Measurements from ENCODE around the gene WDR75.
"Not testable (repeated sequence)": the region's sequence is repeated elsewhere in the genome, so short reads cannot be mapped to it uniquely, and the experiment has no call there.

Gene WDR75

GRCh38 chr2:189441709-189442074 is 418 bp downstream of the WDR75 start:
- DNase-seq (ENCODE audit: low read depth): no peak

DNA sequence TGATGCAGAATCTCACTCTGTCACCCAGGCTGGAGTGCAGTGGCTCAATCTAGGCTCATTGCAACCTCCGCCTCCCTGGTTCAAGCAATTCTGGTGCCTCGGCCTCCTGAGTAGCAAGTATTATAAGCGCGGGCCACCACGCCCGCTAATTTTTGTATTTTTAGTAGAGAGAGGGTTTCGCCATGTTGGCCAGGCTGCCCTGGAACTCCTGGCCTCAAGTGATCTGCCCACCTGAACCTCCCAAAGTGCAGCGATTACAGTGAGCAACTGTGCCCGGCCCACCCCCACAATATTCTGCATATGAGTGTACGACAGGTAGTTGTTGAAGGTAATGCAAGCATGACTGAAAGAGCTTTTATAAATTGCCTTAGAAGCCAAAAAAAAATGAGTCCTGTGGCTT is 1.2 kb downstream of the WDR75 start:
- no peak for DNase-seq (ENCODE audit: low read depth)

- DNase-seq (ENCODE audit: low read depth): no peak
Observed at GRCh38 chr2:189444322-189444721, 3.0 kb downstream of the WDR75 start.

GRCh38 chr2:189446780-189447179 is 5.5 kb downstream of the WDR75 start:
- no peak for DNase-seq (ENCODE audit: low read depth)

- no peak for DNase-seq (ENCODE audit: low read depth)
Observed at GRCh38 chr2:189454009-189454408, 12.7 kb downstream of the WDR75 start.

DNA sequence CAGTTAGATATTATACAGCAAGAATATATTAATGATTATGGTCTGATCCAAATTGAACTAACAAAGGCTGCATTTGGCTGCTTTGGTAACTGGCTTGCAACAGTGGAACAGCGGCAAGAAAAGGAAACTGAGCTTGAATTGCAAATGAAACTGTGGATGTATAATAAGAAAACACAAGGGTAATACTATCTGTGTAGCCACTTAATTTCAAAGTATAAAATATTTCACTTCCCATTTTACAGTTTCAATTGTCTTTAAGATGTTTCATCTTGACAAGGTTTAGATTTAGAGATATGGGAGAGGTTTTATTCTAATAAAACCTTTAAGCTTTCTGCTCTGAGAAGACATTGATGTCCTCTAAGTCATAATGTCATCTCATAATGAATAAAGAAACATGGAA is 23.8 kb downstream of the WDR75 start:
- DNase-seq (ENCODE audit: low read depth): no peak

DNA sequence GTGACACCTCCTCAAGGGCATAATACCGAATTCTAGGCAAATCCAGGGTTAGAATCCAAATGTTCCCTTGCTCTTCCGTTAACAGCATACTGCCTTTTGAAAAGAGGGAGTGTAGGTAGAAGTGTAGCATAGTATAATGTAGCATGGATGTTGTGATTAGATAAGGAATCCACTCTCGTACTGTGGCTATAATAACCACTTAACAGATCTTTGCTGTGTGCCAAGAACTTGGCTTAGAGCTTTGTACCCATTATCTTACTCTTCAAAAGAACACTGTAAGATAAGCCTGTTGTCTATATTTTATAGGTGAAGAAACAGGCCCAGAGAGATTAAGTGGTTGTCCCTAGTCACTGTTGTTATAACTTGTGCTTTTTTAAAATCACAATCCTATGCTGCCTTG is 24.2 kb downstream of the WDR75 start:
- DNase-seq (ENCODE audit: low read depth): no peak

DNA sequence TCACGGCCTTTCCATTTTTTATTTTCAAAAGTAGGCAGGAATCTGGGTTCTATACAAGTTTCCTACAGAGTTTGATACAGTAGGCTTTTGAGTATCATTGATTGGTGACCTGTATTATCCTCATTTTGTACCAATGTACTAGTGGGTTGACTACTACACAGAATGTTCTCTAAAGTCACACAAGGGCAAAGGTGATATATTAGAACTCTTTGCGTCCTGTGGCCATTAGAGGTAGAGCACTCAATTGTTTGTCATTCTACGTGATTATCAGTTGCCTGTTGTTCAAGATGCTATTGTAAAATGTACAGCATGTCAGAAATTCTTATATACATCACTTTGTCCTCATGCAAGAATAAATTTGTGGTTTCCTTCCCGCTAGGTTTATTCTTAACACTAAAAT is 24.8 kb downstream of the WDR75 start:
- no peak for DNase-seq (ENCODE audit: low read depth)

DNA sequence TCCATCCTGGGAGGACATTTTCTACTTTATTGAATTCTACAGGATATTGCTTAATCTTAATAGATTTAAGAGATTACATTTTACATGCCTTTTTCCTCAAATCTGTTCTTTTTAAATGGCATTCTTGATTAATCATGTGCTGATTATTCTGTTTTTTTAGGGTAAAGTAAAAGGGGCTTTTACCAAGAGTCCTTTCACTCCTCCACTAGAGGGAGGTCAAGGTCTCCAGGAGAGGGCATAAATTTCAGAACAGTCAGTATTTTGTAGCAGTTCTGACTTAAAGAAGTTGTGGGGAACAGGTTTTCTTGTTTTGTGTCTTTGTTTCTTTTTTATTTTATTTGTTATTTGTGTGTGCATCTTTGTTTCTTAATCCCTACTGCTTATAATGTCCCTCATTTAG is 25.4 kb downstream of the WDR75 start:
- no peak for DNase-seq (ENCODE audit: low read depth)

DNA sequence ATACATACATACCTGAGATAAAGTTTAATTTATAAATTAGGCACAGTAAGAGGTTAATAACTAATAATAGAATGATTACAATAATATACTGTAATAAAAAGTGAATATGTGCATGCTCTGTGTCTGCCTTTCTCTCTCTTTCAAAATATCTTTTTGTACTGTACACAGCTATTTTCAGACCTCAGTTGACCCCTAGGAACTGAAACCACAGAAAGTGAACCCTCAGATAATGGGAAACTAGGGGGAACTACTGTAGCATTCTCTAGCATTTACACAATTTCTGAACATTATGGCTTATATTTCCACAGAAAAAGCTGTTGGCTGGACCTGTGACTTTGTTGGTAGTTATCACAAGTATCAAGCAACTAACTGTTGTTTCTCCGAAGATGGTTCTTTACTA is 25.9 kb downstream of the WDR75 start:
- no peak for DNase-seq (ENCODE audit: low read depth)

GRCh38 chr2:189467593-189467992 is 26.3 kb downstream of the WDR75 start:
- DNase-seq (ENCODE audit: low read depth): no peak

- no peak for DNase-seq (ENCODE audit: low read depth)
Observed at GRCh38 chr2:189474526-189474925, 33.3 kb downstream of the WDR75 start.

DNA sequence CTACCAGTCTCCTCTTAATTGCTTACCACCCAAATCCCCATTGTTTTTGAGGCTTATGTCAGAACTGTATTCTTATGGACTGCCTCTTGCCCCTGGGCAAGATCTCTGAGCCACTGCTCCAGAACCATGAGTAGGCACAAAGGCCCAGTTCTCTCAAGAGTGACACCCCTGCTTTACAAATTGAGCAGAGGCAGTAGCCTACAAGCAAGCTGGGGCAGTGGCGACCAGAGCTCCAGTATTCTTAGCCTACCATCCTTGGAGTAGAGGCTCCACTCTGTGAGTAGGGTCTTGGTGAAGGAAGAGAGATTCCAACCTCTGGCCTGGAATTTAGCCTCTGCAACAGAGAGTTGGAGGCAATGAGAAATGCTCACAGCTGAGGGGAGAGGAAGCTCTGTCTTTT is 36.5 kb downstream of the WDR75 start:
- DNase-seq (ENCODE audit: low read depth): no peak

- DNase-seq (ENCODE audit: low read depth): not testable (repeated sequence)
Observed at GRCh38 chr2:189478289-189478688, 37.0 kb downstream of the WDR75 start.

GRCh38 chr2:189481071-189481470 is 39.8 kb downstream of the WDR75 start:
- DNase-seq (ENCODE audit: low read depth): no peak

DNA sequence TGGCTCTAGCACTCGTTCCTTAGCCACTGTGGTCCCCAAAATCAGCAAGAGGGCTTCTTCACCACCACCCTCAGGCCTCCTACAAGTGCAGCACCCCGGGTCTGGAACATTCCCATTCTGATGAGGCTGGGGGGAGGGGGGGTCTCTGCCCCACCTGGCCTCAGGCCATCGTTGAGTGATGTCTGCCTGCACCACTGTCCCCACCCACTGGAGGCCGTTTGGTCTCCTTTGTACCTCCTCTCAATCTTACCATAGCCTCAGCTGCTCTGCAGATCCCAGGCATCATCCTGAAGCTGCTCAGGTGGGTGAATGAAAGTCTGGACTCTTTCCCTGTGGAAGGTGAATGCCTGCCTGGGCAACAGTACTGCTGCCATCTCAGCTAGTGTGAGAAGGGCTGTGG is 42.3 kb downstream of the WDR75 start:
- DNase-seq (ENCODE audit: low read depth): no peak

DNA sequence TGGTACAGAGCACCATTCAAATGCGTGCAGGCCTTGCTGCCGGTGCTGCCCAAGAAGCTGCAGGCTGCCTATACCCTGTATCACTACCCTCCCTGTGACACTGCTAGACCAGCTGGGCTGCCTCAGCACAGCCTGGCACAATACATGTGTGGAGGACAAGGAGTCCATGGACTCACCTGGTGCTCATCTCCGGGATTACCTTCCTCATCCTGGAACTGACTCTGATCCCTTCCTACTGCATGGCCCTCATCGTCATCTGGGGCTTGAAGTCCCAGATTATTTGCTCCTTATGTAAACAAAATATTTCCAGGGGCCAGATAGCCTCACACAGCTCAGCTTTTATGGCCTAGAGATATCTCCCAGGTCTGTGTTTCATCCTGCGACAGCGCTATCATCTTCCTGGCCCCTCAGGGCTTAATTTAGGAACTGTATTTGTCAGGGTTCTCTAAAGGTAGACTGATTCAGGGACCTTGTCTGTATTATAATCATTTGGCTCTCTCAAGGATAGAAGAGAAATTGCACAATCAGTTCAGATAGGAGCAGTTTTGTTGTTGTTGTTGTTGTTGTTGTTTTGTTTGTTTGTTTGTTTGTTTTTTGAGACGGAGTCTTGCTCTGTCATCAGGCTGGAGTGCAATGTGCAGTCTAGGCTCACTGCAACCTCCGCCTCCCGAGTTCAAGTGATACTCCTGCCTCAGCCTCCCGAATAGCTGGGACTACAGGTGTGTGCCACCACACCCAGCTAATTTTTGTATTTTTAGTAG is 42.9 kb downstream of the WDR75 start:
- no peak for DNase-seq (ENCODE audit: low read depth)

- DNase-seq (ENCODE audit: low read depth): no peak
Observed at GRCh38 chr2:189485146-189485545, 43.9 kb downstream of the WDR75 start.

GRCh38 chr2:189486237-189486770 is 45.0 kb downstream of the WDR75 start:
- no peak for DNase-seq (ENCODE audit: low read depth)

GRCh38 chr2:189487283-189488007 is 46.2 kb downstream of the WDR75 start:
- no peak for DNase-seq (ENCODE audit: low read depth)

DNA sequence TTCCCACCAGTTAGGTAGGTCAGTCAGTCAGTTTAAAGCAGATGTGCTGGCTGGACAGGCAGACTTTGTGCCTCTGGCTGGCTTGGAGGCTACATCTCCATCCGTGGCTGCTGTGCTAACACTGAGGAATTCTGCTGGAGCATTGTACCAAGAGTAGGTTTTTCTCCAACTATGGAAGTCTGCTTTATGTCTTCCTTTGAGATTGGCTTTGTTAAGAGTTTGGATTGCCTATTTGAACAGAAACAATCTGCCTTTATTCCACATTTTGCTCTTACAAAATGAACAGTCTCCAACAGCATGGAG is 46.7 kb downstream of the WDR75 start:
- no peak for DNase-seq (ENCODE audit: low read depth)

DNA sequence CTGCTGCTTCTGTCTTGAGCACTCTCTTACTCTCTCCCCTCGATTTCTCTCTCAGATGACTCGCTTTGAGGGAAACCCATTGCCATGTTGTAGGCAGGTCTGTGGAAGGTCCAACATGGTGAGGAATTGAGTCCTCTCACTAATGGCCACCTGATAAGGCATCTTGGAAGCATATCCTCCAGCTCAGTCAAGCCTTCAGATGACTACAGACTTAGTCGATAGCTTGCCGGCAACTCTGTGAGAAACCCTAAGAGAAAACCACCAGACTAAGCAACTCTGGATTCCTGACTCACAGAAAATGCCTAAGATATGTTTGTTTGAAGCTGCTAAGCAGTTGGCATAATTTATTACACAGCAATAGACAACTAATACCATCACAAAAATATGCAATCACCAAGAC is 51.2 kb downstream of the WDR75 start:
- no peak for DNase-seq (ENCODE audit: low read depth)

DNA sequence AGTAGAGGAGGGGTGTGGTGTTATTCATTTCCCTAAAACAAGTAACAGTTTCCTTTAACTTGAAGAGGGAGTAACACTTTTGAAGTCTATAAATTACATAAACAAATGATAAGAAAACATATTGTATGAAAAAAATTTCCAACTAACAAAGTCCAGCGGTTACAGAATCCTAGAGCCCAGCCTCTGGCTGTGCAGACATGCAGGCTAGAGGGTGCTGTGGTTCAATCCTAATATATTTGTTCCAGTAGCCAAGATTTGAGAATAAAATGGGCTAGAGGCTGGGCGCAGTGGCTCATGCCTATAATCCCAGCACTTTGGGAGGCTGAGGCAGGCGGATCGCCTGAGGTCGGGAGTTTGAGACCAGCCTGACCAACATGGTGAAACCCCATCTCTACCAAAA is 56.9 kb downstream of the WDR75 start:
- DNase-seq (ENCODE audit: low read depth): no peak

DNA sequence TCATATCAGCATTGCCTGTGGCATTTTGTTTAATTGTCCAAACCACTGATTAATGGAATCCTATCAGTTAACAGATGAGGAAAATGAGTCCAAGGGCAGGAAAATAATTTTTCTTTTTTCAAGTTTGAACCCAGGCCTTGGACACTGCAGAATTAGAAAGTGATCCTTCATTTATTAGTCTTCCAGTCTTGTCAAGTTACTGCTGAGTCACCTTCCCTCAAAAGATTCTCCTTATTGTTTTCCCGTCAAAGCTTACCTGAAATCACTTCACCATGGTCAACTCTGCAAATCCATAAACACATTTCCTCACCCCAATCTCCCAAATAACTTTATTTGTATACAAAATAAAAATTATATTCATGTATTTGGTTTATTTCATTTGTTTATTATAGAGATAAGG is 57.9 kb downstream of the WDR75 start:
- DNase-seq (ENCODE audit: low read depth): no peak

Measured in stimulated activated CD4-positive, alpha-beta T cell treated with anti-CD3 and anti-CD28 coated beads, Interleukin-2, amount 100 ng/mL, for 4 hours (primary cell).